CD14-positive monocyte (primary cell): ENCODE measurements around the gene GPR150. TPM values are rescaled to one million over a fixed set of nuclear protein-coding genes. Genes with fewer than 3 reads are reported as not detected.

Experiments used
- DNase-seq, 3 donors: peaks; one replicate each; pipeline ENCODE4 v3.0.0-alpha.2; 2011 to 2022
- H2AFZ ChIP-seq: 2 replicates; pipeline ENCODE4 v1.6.0; 2012; ENCODE audit warnings: mild to moderate bottlenecking, low read depth, low read length, inconsistent platforms; ENCODE audit not compliant: insufficient read depth, poor library complexity, severe bottlenecking
- H3K27ac ChIP-seq, 2 donors: 1 replicate in 1 of 2; 2 replicates in 1 of 2; pipeline ENCODE4 v1.5.1; 2012 to 2013; ENCODE audit warnings: low read length in 2 of 2, control low read depth in 1 of 2, inconsistent platforms in 1 of 2, low read depth in 1 of 2, mild to moderate bottlenecking in 1 of 2
- H3K27me3 ChIP-seq, 2 donors: one replicate each; pipeline versions ENCODE4 v1.6.0 to v1.6.1; 2011 to 2013; ENCODE audit warnings: low read length in 2 of 2; ENCODE audit not compliant: control insufficient read depth in 2 of 2, insufficient read depth in 2 of 2
- H3K36me3 ChIP-seq, 2 donors: replicated peaks in 1 of 2; 1 replicate in 1 of 2; 2 replicates in 1 of 2; pipeline versions ENCODE4 v1.5.1 to v1.6.1; 2012 to 2013; ENCODE audit warnings: low read length in 2 of 2, control low read depth in 1 of 2, inconsistent platforms in 1 of 2, mild to moderate bottlenecking in 1 of 2; ENCODE audit not compliant: insufficient read depth in 2 of 2, control insufficient read depth in 1 of 2
- H3K4me1 ChIP-seq, 2 donors: 1 replicate in 1 of 2; 2 replicates in 1 of 2; pipeline versions ENCODE4 v1.5.1 to v1.6.1; 2012 to 2013; ENCODE audit warnings: low read length in 2 of 2, control low read depth in 1 of 2, inconsistent platforms in 1 of 2, mild to moderate bottlenecking in 1 of 2, moderate library complexity in 1 of 2; ENCODE audit not compliant: insufficient read depth in 2 of 2, control insufficient read depth in 1 of 2
- H3K4me2 ChIP-seq: replicated peaks from 2 replicates; pipeline ENCODE3; 2012; ENCODE audit warnings: low read length, moderate library complexity, mild to moderate bottlenecking; ENCODE audit not compliant: poor library complexity, severe bottlenecking; ENCODE audit errors: extremely low read depth
- H3K4me3 ChIP-seq, 3 experiments: fragments of 200-600 bp in 1 of 3; sonication (generic) in 1 of 3; replicated peaks in 1 of 3; 1 replicate in 2 of 3; 2 replicates in 1 of 3; pipeline ENCODE4 v1.5.1; 2011 to 2013; ENCODE audit warnings: low read length in 3 of 3, mild to moderate bottlenecking in 3 of 3, control low read depth in 2 of 3, low read depth in 2 of 3, inconsistent platforms in 1 of 3, moderate library complexity in 1 of 3
- H3K79me2 ChIP-seq: 2 replicates; pipeline ENCODE4 v1.6.0; 2012; ENCODE audit warnings: mild to moderate bottlenecking, control low read depth, inconsistent platforms, low read length, moderate library complexity; ENCODE audit not compliant: insufficient read depth
- H3K9ac ChIP-seq: 2 replicates; pipeline ENCODE4 v1.6.0; 2017; ENCODE audit warnings: low read length, mild to moderate bottlenecking; ENCODE audit not compliant: insufficient read depth, poor library complexity, severe bottlenecking
- H3K9me3 ChIP-seq, 2 donors: replicated peaks in 1 of 2; 1 replicate in 1 of 2; 2 replicates in 1 of 2; pipeline versions ENCODE4 v1.5.1 to v1.6.1; 2012 to 2013; ENCODE audit warnings: low read length in 2 of 2, control low read depth in 1 of 2; ENCODE audit not compliant: control insufficient read depth in 1 of 2, insufficient read depth in 1 of 2
- H4K20me1 ChIP-seq: 2 replicates; pipeline ENCODE4 v1.6.0; 2012; ENCODE audit warnings: mild to moderate bottlenecking, low read length, control low read depth, moderate library complexity; ENCODE audit not compliant: insufficient read depth
- H3K27ac Mint-ChIP-seq, 7 donors: one replicate each; pipeline ENCODE4 v1.8.0; 2020; ENCODE audit warnings: mild to moderate bottlenecking in 7 of 7, mixed read lengths in 7 of 7, moderate library complexity in 6 of 7, inconsistent platforms in 2 of 7
- H3K27me3 Mint-ChIP-seq, 3 donors: one replicate each; pipeline ENCODE4 v1.8.0; 2021 to 2022; ENCODE audit warnings: low read depth in 3 of 3, mild to moderate bottlenecking in 3 of 3, mixed read lengths in 3 of 3, moderate library complexity in 3 of 3, inconsistent platforms in 1 of 3
- H3K36me3 Mint-ChIP-seq, 2 donors: one replicate each; pipeline ENCODE4 v1.8.0; 2020; ENCODE audit warnings: mixed read lengths in 2 of 2, inconsistent platforms in 1 of 2, mild to moderate bottlenecking in 1 of 2
- H3K4me1 Mint-ChIP-seq: one replicate; pipeline ENCODE4 v1.8.0; 2020; ENCODE audit warnings: mild to moderate bottlenecking, mixed read lengths
- H3K4me3 Mint-ChIP-seq, 2 donors: one replicate each; pipeline ENCODE4 v1.8.0; 2020; ENCODE audit warnings: mild to moderate bottlenecking in 2 of 2, mixed read lengths in 2 of 2, moderate library complexity in 1 of 2
- H3K9me3 Mint-ChIP-seq, 7 donors: one replicate each; pipeline ENCODE4 v1.8.0; 2020 to 2022; ENCODE audit warnings: mixed read lengths in 7 of 7, mild to moderate bottlenecking in 6 of 7, moderate library complexity in 6 of 7, inconsistent platforms in 2 of 7
- CTCF ChIP-seq: fragments of 200-600 bp; IDR thresholded peaks from one replicate; pipeline ENCODE4 v1.8.0; 2022; ENCODE audit warnings: antibody characterized with exemption, mild to moderate bottlenecking
- WGBS: methylation state at CpG from one replicate; pipeline ENCODE4 v1.1.5; 2013; ENCODE audit warnings: missing lambda C conversion rate; ENCODE audit not compliant: insufficient coverage; 5-methylcytosine and 5-hydroxymethylcytosine counted together
- intact Hi-C, 2 donors: fragments of 100-400 bp; cut with micrococcal nuclease; formaldehyde crosslinking; loops; one replicate each; pipeline versions ENCODE4 v1.15.0 to v1.15.1; 2023
- polyA plus RNA-seq, 3 donors: library from polyadenylated mRNA; depleted of rRNA in 1 of 3; unstranded in 2 of 3; stranded (reverse) in 1 of 3; fragments of 300-500 nt in 2 of 3; fragments of >200 nt in 1 of 3; fragmentation: Illumina TruSeq in 2 of 3; gene quantifications; 1 replicate in 2 of 3; 2 replicates in 1 of 3; pipeline ENCODE4 v1.2.3, GENCODE V29; 2012 to 2021

GPR150 gene
- polyA plus RNA-seq, 3 donors, result not detected

- peak overlapping the region; percentile 99 for H3K4me2 ChIP-seq
- H4K20me1 ChIP-seq, result no peaks in the 10 kb centered on the region
- H3K4me1 Mint-ChIP-seq, result peaks cover 29% of the 10 kb centered on the region
- H2AFZ ChIP-seq, result no peak overlapping the region
- H3K79me2 ChIP-seq, result no peaks in the 10 kb centered on the region
- H3K27ac Mint-ChIP-seq, result no peak overlapping the region
- DNase-seq, result no peak
- H3K36me3 Mint-ChIP-seq, result no peaks in the 10 kb centered on the region
- no peak overlapping the region for H3K27ac ChIP-seq
- peaks cover 22 to 34% (median 24%) of the 10 kb centered on the region in 3 donors for H3K27me3 Mint-ChIP-seq
- peaks cover 22 to 25% of the 10 kb centered on the region in 2 donors for H3K27me3 ChIP-seq
- peaks cover 0 to 4% (median 0%) of the 10 kb centered on the region in 7 donors for H3K9me3 Mint-ChIP-seq
- peak overlapping the region in 1 of 3 experiments; percentile 81 for H3K4me3 ChIP-seq
- no peak for TF ChIP-seq CTCF
- peaks cover 25 to 38% of the 10 kb centered on the region in 2 donors for H3K4me1 ChIP-seq
- H3K4me3 Mint-ChIP-seq, result peak overlapping the region; percentile 83 to 92
- H3K9ac ChIP-seq, result no peak overlapping the region
- H3K9me3 ChIP-seq, result no peaks in the 10 kb centered on the region
- H3K36me3 ChIP-seq, result no peaks in the 10 kb centered on the region
- intact Hi-C loops, result no loop called here
- WGBS, result 0% methylated on average over 2 of the region's 8 CpGs
Measured at GRCh38 chr5:95621839-95622629, 2.1 kb downstream of the GPR150 start.

- peaks cover 29% of the 10 kb centered on the region for H3K4me1 Mint-ChIP-seq
- Histone ChIP-seq H3K4me1 (peaks cover 25 to 38% of the 10 kb centered on the region in 2 donors), H3K79me2 (no peaks in the 10 kb centered on the region), H3K9me3 (no peaks in the 10 kb centered on the region), H2AFZ (no peak overlapping the region), H3K36me3 (no peaks in the 10 kb centered on the region), H3K9ac (no peak overlapping the region), H3K4me2 (no peak overlapping the region), H3K27ac (no peak overlapping the region), H3K27me3 (peaks cover 19 to 24% of the 10 kb centered on the region in 2 donors), H4K20me1 (no peaks in the 10 kb centered on the region), H3K4me3 (no peak overlapping the region)
- peaks cover 0 to 5% (median 0%) of the 10 kb centered on the region in 7 donors for H3K9me3 Mint-ChIP-seq
- no peak overlapping the region for H3K27ac Mint-ChIP-seq
- H3K4me3 Mint-ChIP-seq, result no peak overlapping the region
- no peak for TF ChIP-seq CTCF
- 100% methylated on average over 2 of the region's 5 CpGs for WGBS
- intact Hi-C loops, result no loop called here
- H3K36me3 Mint-ChIP-seq, result no peaks in the 10 kb centered on the region
- peaks cover 21 to 31% (median 25%) of the 10 kb centered on the region in 3 donors for H3K27me3 Mint-ChIP-seq
- no peak for DNase-seq
Measured at GRCh38 chr5:95623706-95624105, 3.8 kb downstream of the GPR150 start.
